ENCODE results near the gene ACTL8.

DNA sequence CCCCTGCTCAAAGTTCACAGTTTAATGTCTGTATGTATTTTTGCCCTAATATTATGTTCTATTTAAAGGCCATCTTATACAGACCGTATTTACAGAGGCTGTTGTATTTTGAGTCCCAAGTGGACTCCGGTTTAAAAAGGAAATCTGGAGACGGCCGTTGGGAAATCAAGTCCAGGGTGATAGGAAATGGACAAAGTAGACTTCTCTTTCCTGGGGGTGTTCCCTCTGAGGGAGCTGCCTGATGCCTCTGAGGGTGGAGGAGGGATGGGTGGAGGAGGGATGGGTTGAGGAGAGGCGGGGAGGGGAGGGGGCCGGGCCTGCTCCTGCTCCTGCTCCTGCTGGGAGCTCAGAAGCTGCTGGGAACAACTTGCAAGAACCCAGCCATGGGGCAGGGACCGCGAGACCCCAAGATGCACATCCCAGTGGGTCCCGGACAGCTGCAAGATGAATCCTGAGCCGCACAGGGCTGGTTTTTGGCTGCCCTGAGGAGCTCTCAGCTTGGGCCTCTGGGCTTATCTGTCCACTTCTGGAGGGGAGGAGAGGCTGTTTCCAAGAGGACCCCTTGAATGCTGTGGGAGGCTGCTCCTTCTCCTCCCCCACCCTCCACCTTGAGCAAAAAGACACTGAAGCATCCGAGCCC is 12.0 kb upstream of the ACTL8 start:
- TF ChIP-seq YY1 (IDR thresholded peaks at IDR 0.05; ENCODE audit: insufficient read depth, insufficient read length) (no peak), ZNF274 (IDR thresholded peaks at IDR 0.05; ENCODE audit: low read depth, low read length) (no peak), SUZ12 (IDR thresholded peaks at IDR 0.05; ENCODE audit: extremely low read depth, insufficient read depth, insufficient read length) (no peak)

Data from NT2/D1 (cell line).